Type B pancreatic cell (in vitro differentiated cells): ENCODE data around the gene NPY4R. TPM values are rescaled to one million over a fixed set of nuclear protein-coding genes. Genes with fewer than 3 reads are reported as not detected.

Experiments
- total RNA-seq: library from RNA; stranded (reverse); gene quantifications from 2 replicates; pipeline ENCODE4 v1.2.1, GENCODE V29; 2021; ENCODE audit warnings: low replicate concordance

NPY4R gene
- total RNA-seq, 1 donor from 2014 or later, result 0.43 TPM

Other genes starting within 250 kb of the NPY4R start
- gene ANTXRL, start 179.0 kb downstream of the NPY4R start, total RNA-seq, result not detected in 2 replicates
- gene ANXA8L1, start 90.2 kb downstream of the NPY4R start, total RNA-seq, result 0.97 and 3.9 TPM in 2 replicates
- 4.4 and 7.0 TPM in 2 replicates for gene GPRIN2, start 90.7 kb upstream of the NPY4R start, total RNA-seq
- gene SYT15, start 113.2 kb upstream of the NPY4R start, total RNA-seq, result 1.2 and 1.3 TPM in 2 replicates